Naive thymus-derived CD4-positive, alpha-beta T cell (primary cell): Measurements from ENCODE around the gene UGT2B17. TPM values are rescaled to one million over a fixed set of nuclear protein-coding genes. Genes with fewer than 3 reads are reported as not detected.

Experiments used
- ATAC-seq: fragments of 150-1000 bp; cut with Tn5 transposase; 2 replicates; pipeline ENCODE4 v1.10.0; 2021; ENCODE audit warnings: mild to moderate bottlenecking, moderate library complexity
- CTCF ChIA-PET: fragments of 350-600 bp; sonication (Branson Sonifier 250); formaldehyde crosslinking; loops from one replicate; lab custom pipeline; 2021; ENCODE audit warnings: antibody characterized with exemption; lab: Charles Lee
- POLR2A ChIA-PET: fragments of 350-600 bp; sonication (Branson Sonifier 250); formaldehyde crosslinking; loops from one replicate; lab custom pipeline; 2021; ENCODE audit warnings: antibody characterized with exemption, inconsistent platforms; lab: Charles Lee
- DNase-seq, 9 donors: peaks; one replicate each; pipeline versions ENCODE4 v3.0.0 to v3.0.0-alpha.2; 2020 to 2022; ENCODE audit warnings: mixed read lengths in 1 of 9
- H3K27ac ChIP-seq: one replicate; pipeline ENCODE4 v1.7.0; 2013; ENCODE audit warnings: mild to moderate bottlenecking, low read depth, low read length, moderate library complexity
- H3K27me3 ChIP-seq, 2 donors: one replicate each; pipeline ENCODE4 v1.7.0; 2013; ENCODE audit warnings: low read length in 2 of 2, mild to moderate bottlenecking in 2 of 2, moderate library complexity in 2 of 2; ENCODE audit not compliant: control insufficient read depth in 2 of 2, insufficient read depth in 2 of 2
- H3K36me3 ChIP-seq, 3 experiments: 1 replicate in 2 of 3; 2 replicates in 1 of 3; pipeline ENCODE4 v1.7.0; 2013; ENCODE audit warnings: low read length in 3 of 3, mild to moderate bottlenecking in 3 of 3, moderate library complexity in 1 of 3; ENCODE audit not compliant: insufficient read depth in 3 of 3, control insufficient read depth in 2 of 3
- H3K4me1 ChIP-seq, 2 donors: one replicate each; pipeline ENCODE4 v1.7.0; 2013; ENCODE audit warnings: low read length in 2 of 2, mild to moderate bottlenecking in 2 of 2, moderate library complexity in 1 of 2; ENCODE audit not compliant: control insufficient read depth in 2 of 2, insufficient read depth in 2 of 2
- H3K4me3 ChIP-seq: 2 replicates; pipeline ENCODE4 v1.7.0; 2013; ENCODE audit warnings: mild to moderate bottlenecking, low read length
- H3K9me3 ChIP-seq, 3 experiments: 1 replicate in 2 of 3; 2 replicates in 1 of 3; pipeline ENCODE4 v1.7.0; 2013; ENCODE audit warnings: low read length in 3 of 3; ENCODE audit not compliant: control insufficient read depth in 2 of 3
- H3K27ac Mint-ChIP-seq, 9 donors: one replicate each; pipeline ENCODE4 v1.8.0; 2020 to 2022; ENCODE audit warnings: mixed read lengths in 9 of 9, mild to moderate bottlenecking in 8 of 9, moderate library complexity in 5 of 9, inconsistent platforms in 2 of 9
- H3K27me3 Mint-ChIP-seq, 5 donors: one replicate each; pipeline ENCODE4 v1.8.0; 2021 to 2022; ENCODE audit warnings: mixed read lengths in 5 of 5, mild to moderate bottlenecking in 1 of 5
- H3K36me3 Mint-ChIP-seq, 5 donors: one replicate each; pipeline ENCODE4 v1.8.0; 2020 to 2022; ENCODE audit warnings: mixed read lengths in 5 of 5, mild to moderate bottlenecking in 3 of 5, inconsistent platforms in 1 of 5
- H3K4me1 Mint-ChIP-seq, 7 donors: one replicate each; pipeline ENCODE4 v1.8.0; 2020 to 2022; ENCODE audit warnings: mixed read lengths in 7 of 7, mild to moderate bottlenecking in 3 of 7, inconsistent platforms in 1 of 7
- H3K4me3 Mint-ChIP-seq, 10 donors: one replicate each; pipeline ENCODE4 v1.8.0; 2020 to 2022; ENCODE audit warnings: mild to moderate bottlenecking in 10 of 10, mixed read lengths in 10 of 10, moderate library complexity in 6 of 10, inconsistent platforms in 2 of 10
- H3K9me3 Mint-ChIP-seq, 11 donors: one replicate each; pipeline ENCODE4 v1.8.0; 2020 to 2022; ENCODE audit warnings: mixed read lengths in 11 of 11, mild to moderate bottlenecking in 4 of 11, inconsistent platforms in 1 of 11, moderate library complexity in 1 of 11
- intact Hi-C, 2 donors: fragments of 100-400 bp; cut with micrococcal nuclease; formaldehyde crosslinking; loops; one replicate each; pipeline ENCODE4 v1.15.1; 2023
- polyA plus RNA-seq, 2 donors: library from polyadenylated mRNA; unstranded; fragments of 300-500 nt; fragmentation: Illumina TruSeq; gene quantifications; one replicate each; pipeline ENCODE4 v1.2.3, GENCODE V29; 2021
- total RNA-seq, 6 experiments: library from RNA in 5 of 6; stranded (reverse) in 5 of 6; gene quantifications; 1 replicate in 5 of 6; 2 replicates in 1 of 6; pipeline ENCODE4 v1.2.3 and lab custom pipeline; 2021 to 2026

Gene UGT2B17
- total and polyA plus RNA-seq, 7 experiments from 2014 or later, result 0.27 TPM; not detected in 6

GRCh38 chr4:68599150-68599549 is 23.0 kb upstream of the UGT2B17 start:
- intact Hi-C loops, result no loop called here
- ChIA-PET CTCF (no interaction called here), POLR2A (no interaction called here)
- Histone ChIP-seq H3K27ac (no peak overlapping the region), H3K27me3 (no peaks in the 10 kb centered on the region), H3K36me3 (no peaks in the 10 kb centered on the region), H3K9me3 (no peaks in the 10 kb centered on the region), H3K4me3 (no peak overlapping the region), H3K4me1 (no peaks in the 10 kb centered on the region)
- peaks cover 0 to 4% (median 0%) of the 10 kb centered on the region in 5 donors for H3K27me3 Mint-ChIP-seq
- H3K27ac Mint-ChIP-seq, result no peak overlapping the region
- DNase-seq, result no peak
- H3K4me3 Mint-ChIP-seq, result no peak overlapping the region
- H3K36me3 Mint-ChIP-seq, result peaks cover 0 to 3% (median 0%) of the 10 kb centered on the region in 5 donors
- no peak for ATAC-seq
- H3K4me1 Mint-ChIP-seq, result no peaks in the 10 kb centered on the region
- peaks cover 0 to 3% (median 0%) of the 10 kb centered on the region in 11 donors for H3K9me3 Mint-ChIP-seq

DNA sequence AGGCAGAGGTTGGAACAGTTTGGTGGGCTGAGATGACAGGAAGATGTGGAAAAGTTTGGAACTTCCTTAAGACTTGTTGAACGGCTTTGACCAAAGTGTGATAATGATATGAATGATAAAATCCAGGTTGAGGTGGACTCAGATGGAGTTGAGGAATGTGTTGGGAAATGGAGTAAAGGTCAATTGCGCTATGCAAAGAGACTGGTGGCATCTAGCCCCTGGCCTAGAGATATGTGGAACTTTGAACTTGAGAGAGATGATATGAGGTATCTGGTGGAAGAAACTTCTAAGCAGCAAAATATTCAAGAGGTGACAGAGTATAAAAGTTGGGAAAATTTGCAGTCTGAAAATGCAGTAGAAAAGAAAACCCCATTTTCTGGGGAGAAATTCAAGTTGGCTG is 21.4 kb upstream of the UGT2B17 start:
- ChIA-PET CTCF (no interaction called here), POLR2A (no interaction called here)
- Mint-ChIP-seq H3K27me3 (peaks cover 0 to 4% (median 0%) of the 10 kb centered on the region in 5 donors), H3K4me1 (no peaks in the 10 kb centered on the region), H3K27ac (no peak overlapping the region), H3K36me3 (peaks cover 0 to 3% (median 0%) of the 10 kb centered on the region in 5 donors), H3K4me3 (no peak overlapping the region), H3K9me3 (peaks cover 0 to 3% (median 0%) of the 10 kb centered on the region in 11 donors)
- Histone ChIP-seq H3K4me1 (no peaks in the 10 kb centered on the region), H3K4me3 (no peak overlapping the region), H3K9me3 (no peaks in the 10 kb centered on the region), H3K36me3 (no peaks in the 10 kb centered on the region), H3K27ac (no peak overlapping the region), H3K27me3 (no peaks in the 10 kb centered on the region)
- ATAC-seq (no peak), DNase-seq (no peak)
- intact Hi-C loops, result no loop called here

DNA sequence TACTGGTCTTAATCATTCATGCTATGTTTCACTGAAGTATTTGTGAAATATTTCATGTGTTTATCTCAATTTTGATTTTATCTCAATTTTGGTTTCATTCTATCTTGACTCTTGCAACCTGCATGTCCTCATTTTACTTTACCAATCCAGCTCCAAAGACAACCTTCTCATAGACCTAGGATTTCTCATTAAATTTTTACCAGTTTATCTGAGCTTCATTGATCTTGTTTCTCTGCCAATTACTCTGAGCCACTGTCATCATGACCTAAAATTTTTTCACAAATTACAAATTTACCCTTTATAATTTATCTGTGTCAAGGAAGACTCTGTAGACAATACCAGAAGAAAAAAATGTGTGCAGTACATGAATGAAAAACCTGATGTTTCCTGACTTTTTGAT is 18.6 kb upstream of the UGT2B17 start:
- no peak overlapping the region for H3K27ac Mint-ChIP-seq
- H3K4me1 Mint-ChIP-seq, result no peaks in the 10 kb centered on the region
- DNase-seq (no peak), ATAC-seq (no peak)
- POLR2A ChIA-PET, result no interaction called here
- Histone ChIP-seq H3K4me1 (no peaks in the 10 kb centered on the region), H3K4me3 (no peak overlapping the region), H3K27me3 (no peaks in the 10 kb centered on the region), H3K9me3 (no peaks in the 10 kb centered on the region), H3K36me3 (no peaks in the 10 kb centered on the region), H3K27ac (no peak overlapping the region)
- intact Hi-C loops, result no loop called here
- CTCF ChIA-PET, result no interaction called here
- no peak overlapping the region for H3K4me3 Mint-ChIP-seq
- peaks cover 0 to 3% (median 0%) of the 10 kb centered on the region in 5 donors for H3K36me3 Mint-ChIP-seq
- peaks cover 0 to 4% (median 0%) of the 10 kb centered on the region in 5 donors for H3K27me3 Mint-ChIP-seq
- H3K9me3 Mint-ChIP-seq, result peaks cover 0 to 3% (median 0%) of the 10 kb centered on the region in 11 donors

DNA sequence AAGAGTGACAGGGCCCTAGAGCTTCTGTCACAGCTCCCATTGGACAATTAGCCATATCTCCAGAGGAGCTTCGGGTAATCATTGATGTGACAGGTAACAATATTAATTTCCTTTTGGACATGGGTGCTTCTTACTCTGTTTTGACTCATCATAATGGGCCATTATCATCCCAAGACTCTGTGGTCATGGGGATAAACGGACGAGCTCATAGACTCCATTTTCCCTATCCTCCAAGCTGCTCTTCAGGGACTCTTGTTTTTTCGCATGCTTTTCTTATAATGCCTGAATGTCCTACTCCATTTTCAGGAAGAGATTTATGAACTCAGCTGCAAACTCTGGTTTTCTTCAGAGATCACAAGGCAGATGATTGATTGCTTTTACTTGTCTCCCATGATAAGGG is 17.0 kb upstream of the UGT2B17 start:
- peaks cover 0 to 3% (median 0%) of the 10 kb centered on the region in 11 donors for H3K9me3 Mint-ChIP-seq
- ATAC-seq (no peak), DNase-seq (no peak)
- H3K27me3 Mint-ChIP-seq, result peaks cover 0 to 4% (median 0%) of the 10 kb centered on the region in 5 donors
- ChIA-PET CTCF (no interaction called here), POLR2A (no interaction called here)
- H3K4me3 Mint-ChIP-seq, result no peak overlapping the region
- Histone ChIP-seq H3K4me1 (no peaks in the 10 kb centered on the region), H3K27me3 (peaks cover 0 to 3% of the 10 kb centered on the region in 2 donors), H3K27ac (no peak overlapping the region), H3K36me3 (no peaks in the 10 kb centered on the region), H3K9me3 (no peaks in the 10 kb centered on the region), H3K4me3 (no peak overlapping the region)
- H3K36me3 Mint-ChIP-seq, result peaks cover 0 to 3% (median 0%) of the 10 kb centered on the region in 5 donors
- no peaks in the 10 kb centered on the region for H3K4me1 Mint-ChIP-seq
- intact Hi-C loops, result no loop called here
- H3K27ac Mint-ChIP-seq, result no peak overlapping the region

DNA sequence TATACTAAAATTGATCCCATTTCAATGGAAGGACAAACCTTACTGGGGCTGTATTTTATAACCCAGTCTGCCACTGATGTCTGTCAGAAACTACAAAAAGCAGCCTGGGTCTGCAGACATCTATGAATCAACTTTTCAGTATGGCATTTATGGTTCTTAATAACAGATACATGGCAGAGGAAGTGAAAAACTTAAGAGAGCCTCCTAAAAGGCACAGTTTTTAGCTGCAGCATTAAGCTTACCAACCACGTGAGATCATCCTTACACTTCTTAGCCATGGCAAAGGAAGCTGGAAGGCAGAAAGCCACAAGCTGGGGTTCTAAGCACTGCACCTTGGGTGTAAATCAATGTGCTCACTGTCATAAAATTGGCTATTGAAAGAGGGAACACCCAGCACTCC is 16.6 kb upstream of the UGT2B17 start:
- H3K27me3 Mint-ChIP-seq, result peaks cover 0 to 4% (median 0%) of the 10 kb centered on the region in 5 donors
- ChIA-PET POLR2A (no interaction called here), CTCF (no interaction called here)
- no peaks in the 10 kb centered on the region for H3K4me1 Mint-ChIP-seq
- no peak for ATAC-seq
- peaks cover 0 to 3% (median 0%) of the 10 kb centered on the region in 11 donors for H3K9me3 Mint-ChIP-seq
- no peak overlapping the region for H3K4me3 Mint-ChIP-seq
- Histone ChIP-seq H3K4me3 (no peak overlapping the region), H3K9me3 (no peaks in the 10 kb centered on the region), H3K4me1 (no peaks in the 10 kb centered on the region), H3K27ac (no peak overlapping the region), H3K27me3 (peaks cover 0 to 3% of the 10 kb centered on the region in 2 donors), H3K36me3 (no peaks in the 10 kb centered on the region)
- intact Hi-C loops, result no loop called here
- peaks cover 0 to 3% (median 0%) of the 10 kb centered on the region in 5 donors for H3K36me3 Mint-ChIP-seq
- no peak for DNase-seq
- H3K27ac Mint-ChIP-seq, result no peak overlapping the region

- Histone ChIP-seq H3K9me3 (no peaks in the 10 kb centered on the region), H3K4me1 (no peaks in the 10 kb centered on the region), H3K27ac (no peak overlapping the region), H3K4me3 (no peak overlapping the region), H3K36me3 (no peaks in the 10 kb centered on the region), H3K27me3 (peaks cover 0 to 3% of the 10 kb centered on the region in 2 donors)
- DNase-seq, result no peak
- H3K4me1 Mint-ChIP-seq, result no peaks in the 10 kb centered on the region
- H3K27me3 Mint-ChIP-seq, result no peaks in the 10 kb centered on the region
- H3K36me3 Mint-ChIP-seq, result no peaks in the 10 kb centered on the region
- ChIA-PET CTCF (no interaction called here), POLR2A (no interaction called here)
- H3K9me3 Mint-ChIP-seq, result peaks cover 0 to 4% (median 0%) of the 10 kb centered on the region in 11 donors
- H3K4me3 Mint-ChIP-seq, result no peak overlapping the region
- intact Hi-C loops, result no loop called here
- no peak overlapping the region for H3K27ac Mint-ChIP-seq
- ATAC-seq, result no peak
Observed at GRCh38 chr4:68591204-68591603, 15.1 kb upstream of the UGT2B17 start.

DNA sequence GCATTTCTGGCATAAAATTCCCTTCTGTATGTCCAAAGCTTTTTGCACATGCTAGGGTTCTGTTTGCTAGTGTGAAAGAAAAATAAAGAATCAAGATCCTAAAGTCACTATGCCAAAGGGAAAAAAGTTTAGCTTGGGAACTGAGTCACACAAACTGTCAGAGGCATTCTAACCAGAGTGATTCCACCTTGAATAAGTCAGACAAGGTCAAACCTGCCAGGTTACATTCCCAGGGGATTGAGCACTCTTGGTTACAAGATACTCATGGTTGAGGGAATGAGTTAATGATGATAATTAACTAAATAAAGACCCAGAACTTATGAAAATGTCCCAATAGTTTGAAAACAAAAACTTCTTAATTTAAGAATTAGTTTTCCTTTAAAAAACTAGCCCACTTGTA is 13.7 kb upstream of the UGT2B17 start:
- Mint-ChIP-seq H3K27ac (no peak overlapping the region), H3K27me3 (no peaks in the 10 kb centered on the region), H3K4me3 (no peak overlapping the region), H3K36me3 (no peaks in the 10 kb centered on the region), H3K9me3 (peaks cover 0 to 4% (median 0%) of the 10 kb centered on the region in 11 donors), H3K4me1 (no peaks in the 10 kb centered on the region)
- Histone ChIP-seq H3K36me3 (no peaks in the 10 kb centered on the region), H3K27ac (no peak overlapping the region), H3K4me3 (no peak overlapping the region), H3K9me3 (no peaks in the 10 kb centered on the region), H3K4me1 (no peaks in the 10 kb centered on the region), H3K27me3 (peaks cover 0 to 3% of the 10 kb centered on the region in 2 donors)
- no peak for DNase-seq
- intact Hi-C loops, result no loop called here
- ATAC-seq, result no peak
- POLR2A ChIA-PET, result no interaction called here
- CTCF ChIA-PET, result no interaction called here
